Right atrium auricular region (tissue), 2 donors: ENCODE measurements around the gene TENT5A. TPM values are rescaled to one million over a fixed set of nuclear protein-coding genes. Genes with fewer than 3 reads are reported as not detected.
"Not testable (repeated sequence)": the region's sequence is repeated elsewhere in the genome, so short reads cannot be mapped to it uniquely, and the experiment has no call there.

ENCODE experiments used
- DNase-seq: peaks from one replicate; pipeline ENCODE4 v3.0.0-alpha.2; 2019; ENCODE audit warnings: low spot score
- H3K27ac ChIP-seq, 2 donors: fragments of 200-600 bp; sonication (generic); 1 replicate in 1 of 2; 2 replicates in 1 of 2; pipeline ENCODE4 v1.5.1; 2016 to 2019
- H3K27me3 ChIP-seq, 2 donors: fragments of 200-600 bp; sonication (generic); one replicate each; pipeline versions ENCODE4 v1.5.1 to v1.6.0; 2017 to 2019
- H3K36me3 ChIP-seq: fragments of 200-600 bp; sonication (generic); one replicate; pipeline ENCODE4 v1.5.1; 2016
- H3K4me1 ChIP-seq, 2 donors: fragments of 200-600 bp; sonication (generic); one replicate each; pipeline versions ENCODE4 v1.5.1 to v1.6.0; 2017 to 2019
- H3K4me3 ChIP-seq, 2 donors: fragments of 200-600 bp; sonication (generic); 1 replicate in 1 of 2; 2 replicates in 1 of 2; pipeline ENCODE4 v1.5.1; 2017 to 2019; ENCODE audit warnings: mild to moderate bottlenecking in 1 of 2, moderate library complexity in 1 of 2
- H3K9me3 ChIP-seq, 2 donors: fragments of 200-600 bp; sonication (generic); one replicate each; pipeline ENCODE4 v1.5.1; 2019
- CTCF ChIP-seq, 2 donors: fragments of 200-600 bp; sonication (generic); IDR thresholded peaks; one replicate each; pipeline ENCODE4 v1.5.1; 2019; ENCODE audit warnings: antibody characterized with exemption in 2 of 2
- total RNA-seq, 2 donors: library from RNA; depleted of rRNA; stranded (reverse); fragments of >200 nt; gene quantifications; one replicate each; pipeline ENCODE4 v1.1.0, GENCODE V29; 2016

Gene TENT5A
- total RNA-seq, 2 donors from 2014 or later: 21.1 to 22.0 TPM

DNA sequence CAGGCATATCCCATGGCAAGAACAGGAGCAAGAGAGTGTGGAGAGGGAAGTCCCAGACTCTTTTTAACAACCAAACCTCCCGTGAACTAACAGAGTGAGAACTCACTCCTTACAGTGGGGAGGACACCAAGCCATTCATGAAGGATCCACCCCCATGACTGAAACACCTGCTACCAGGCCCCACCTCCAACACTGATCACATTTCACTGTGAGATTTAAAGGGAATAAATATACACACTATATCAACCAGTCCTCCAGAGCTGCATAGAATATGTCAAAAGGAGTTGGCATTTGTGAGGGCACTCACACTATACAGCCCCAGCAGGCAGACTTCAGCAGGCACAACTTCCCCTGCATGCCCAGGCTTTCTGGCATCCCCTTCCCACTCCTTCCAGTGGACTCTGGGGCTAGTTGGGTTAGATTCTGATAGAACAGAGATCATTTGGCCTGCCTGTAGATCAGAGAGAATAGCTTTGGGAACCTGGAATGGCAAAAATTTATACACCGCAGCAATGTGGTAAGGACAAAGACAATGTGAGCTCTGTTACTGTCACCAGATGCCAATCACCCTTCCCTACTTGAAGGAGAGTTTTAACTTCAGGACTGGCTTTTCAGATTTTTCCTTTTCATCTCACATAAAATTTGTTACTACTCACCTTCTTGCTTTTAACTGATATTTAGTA is 25.2 kb upstream of the TENT5A start:
- Histone ChIP-seq H3K27me3 (no peaks in the 10 kb centered on the region), H3K4me1 (no peaks in the 10 kb centered on the region), H3K27ac (no peak overlapping the region), H3K9me3 (no peaks in the 10 kb centered on the region), H3K4me3 (no peak overlapping the region), H3K36me3 (no peaks in the 10 kb centered on the region)
- no peak for DNase-seq
- TF ChIP-seq CTCF (IDR thresholded peaks at IDR 0.05): no peak

GRCh38 chr6:81776219-81776618 is 23.7 kb upstream of the TENT5A start:
- not testable (repeated sequence) for H3K4me1 ChIP-seq, H3K27me3 ChIP-seq, H3K9me3 ChIP-seq, DNase-seq, H3K36me3 ChIP-seq, H3K4me3 ChIP-seq, H3K27ac ChIP-seq

GRCh38 chr6:81774542-81774941 is 22.1 kb upstream of the TENT5A start:
- Histone ChIP-seq H3K27ac (no peak overlapping the region), H3K36me3 (no peaks in the 10 kb centered on the region), H3K27me3 (no peaks in the 10 kb centered on the region), H3K4me1 (no peaks in the 10 kb centered on the region), H3K9me3 (no peaks in the 10 kb centered on the region), H3K4me3 (no peak overlapping the region)
- TF ChIP-seq CTCF (IDR thresholded peaks at IDR 0.05): no peak
- no peak for DNase-seq

DNA sequence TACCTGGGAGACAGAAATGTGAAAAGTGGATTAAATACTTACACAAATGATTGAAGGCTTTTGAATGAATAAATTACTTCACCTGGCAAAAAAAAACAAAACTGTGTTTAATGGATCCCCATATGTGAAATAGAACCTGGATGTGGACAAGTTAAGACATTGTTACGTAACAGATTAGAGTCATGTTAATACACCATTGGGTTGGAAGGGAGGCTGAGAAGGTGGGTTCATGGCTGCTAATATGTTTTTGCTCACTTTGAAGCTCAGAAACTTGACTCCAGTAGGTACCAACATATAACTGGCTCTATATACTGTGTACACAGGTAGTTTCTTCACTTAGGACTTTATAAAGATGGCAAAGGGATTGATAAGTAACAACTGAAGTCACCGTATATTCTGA is 21.4 kb upstream of the TENT5A start:
- Histone ChIP-seq H3K27me3 (no peaks in the 10 kb centered on the region), H3K27ac (no peak overlapping the region), H3K36me3 (no peaks in the 10 kb centered on the region), H3K4me1 (no peaks in the 10 kb centered on the region), H3K4me3 (no peak overlapping the region), H3K9me3 (no peaks in the 10 kb centered on the region)
- DNase-seq: no peak
- TF ChIP-seq CTCF (IDR thresholded peaks at IDR 0.05): no peak

DNA sequence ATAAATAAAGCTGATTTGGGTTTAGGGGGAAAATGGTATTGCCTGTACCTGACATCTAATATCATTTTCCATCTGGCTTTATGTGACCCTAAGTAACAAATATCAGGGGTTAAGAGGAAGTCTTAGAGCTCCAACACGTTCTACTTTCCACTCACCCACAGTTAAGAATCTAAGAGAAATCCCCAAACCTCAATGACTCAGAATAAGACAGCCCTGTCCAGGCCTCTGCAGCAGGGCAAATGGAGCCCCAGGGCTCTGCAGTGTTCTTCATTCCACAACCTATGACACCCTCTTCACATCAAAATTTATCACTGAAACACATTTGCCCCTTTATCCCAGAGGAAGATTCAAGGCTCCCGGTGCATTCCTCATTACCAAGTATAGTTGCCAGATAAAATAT is 20.3 kb upstream of the TENT5A start:
- Histone ChIP-seq H3K27me3 (no peaks in the 10 kb centered on the region), H3K4me1 (no peaks in the 10 kb centered on the region), H3K36me3 (no peaks in the 10 kb centered on the region), H3K4me3 (no peak overlapping the region), H3K27ac (no peak overlapping the region), H3K9me3 (no peaks in the 10 kb centered on the region)
- DNase-seq: no peak
- no peak for TF ChIP-seq CTCF (IDR thresholded peaks at IDR 0.05)

DNA sequence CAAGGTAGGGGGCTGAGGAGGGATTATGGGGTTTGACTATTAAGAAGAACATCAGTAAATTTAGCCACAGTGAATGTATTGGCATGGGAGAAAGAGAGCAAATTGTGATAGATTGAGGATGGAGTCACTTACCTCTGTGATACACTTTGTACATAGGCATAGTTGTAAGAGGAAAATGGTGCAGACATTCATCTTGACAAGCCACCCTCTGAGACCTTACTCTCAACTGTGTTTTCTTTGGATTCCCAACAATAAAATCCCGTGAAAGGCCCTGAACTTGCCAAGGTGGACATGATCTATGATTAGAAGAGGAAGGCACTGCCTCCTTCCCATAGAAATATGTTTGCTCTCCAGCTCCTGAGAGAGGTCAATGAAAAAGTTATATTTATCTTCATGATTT is 18.6 kb upstream of the TENT5A start:
- no peak for DNase-seq
- Histone ChIP-seq H3K27me3 (no peaks in the 10 kb centered on the region), H3K4me3 (no peak overlapping the region), H3K4me1 (peaks cover 0 to 12% of the 10 kb centered on the region in 2 donors), H3K36me3 (no peaks in the 10 kb centered on the region), H3K27ac (no peak overlapping the region), H3K9me3 (no peaks in the 10 kb centered on the region)
- no peak for TF ChIP-seq CTCF (IDR thresholded peaks at IDR 0.05)
